GM23338 (cell line): Measurements from ENCODE around the gene DUS4L. TPM values are rescaled to one million over a fixed set of nuclear protein-coding genes. Genes with fewer than 3 reads are reported as not detected.

Source experiments
- ATAC-seq: fragments of 200-7000 bp; cut with Tn5 transposase; 3 replicates; pipeline ENCODE4 v1.9.1; 2020
- DNase-seq: peaks from one replicate; pipeline ENCODE4 v3.0.0-alpha.2; 2015; ENCODE audit warnings: low spot score
- H2AFZ ChIP-seq: fragments of 200-600 bp; sonication (generic); 2 replicates; pipeline ENCODE4 v1.8.0; 2016; ENCODE audit warnings: antibody characterized with exemption, mild to moderate bottlenecking, moderate library complexity
- H3F3A ChIP-seq: fragments of 200-600 bp; sonication (generic); replicated peaks from 2 replicates; pipeline ENCODE4 v1.8.0; 2017; ENCODE audit warnings: antibody characterized with exemption, mixed run types, low read depth
- H3K27ac ChIP-seq: fragments of 200-600 bp; sonication (generic); 2 replicates; pipeline ENCODE4 v1.6.1; 2016; ENCODE audit warnings: low read depth
- H3K27me3 ChIP-seq: fragments of 200-600 bp; sonication (generic); 2 replicates; pipeline ENCODE4 v1.8.0; 2016; ENCODE audit warnings: mild to moderate bottlenecking, mixed run types, moderate library complexity; ENCODE audit not compliant: insufficient read depth
- H3K36me3 ChIP-seq: fragments of 200-600 bp; sonication (generic); 2 replicates; pipeline ENCODE4 v1.8.0; 2016; ENCODE audit warnings: mild to moderate bottlenecking; ENCODE audit not compliant: insufficient read depth
- H3K4me1 ChIP-seq: fragments of 200-600 bp; sonication (generic); 2 replicates; pipeline ENCODE4 v1.8.0; 2016; ENCODE audit warnings: mild to moderate bottlenecking, moderate library complexity; ENCODE audit not compliant: insufficient read depth
- H3K4me2 ChIP-seq: fragments of 200-600 bp; sonication (generic); 2 replicates; pipeline ENCODE4 v1.7.1; 2017; ENCODE audit warnings: mixed run types
- H3K4me3 ChIP-seq: fragments of 200-600 bp; sonication (generic); 2 replicates; pipeline ENCODE4 v1.6.1; 2016; ENCODE audit warnings: mixed run types
- H3K79me2 ChIP-seq: fragments of 200-600 bp; sonication (generic); replicated peaks from 2 replicates; pipeline ENCODE4 v1.8.0; 2017; ENCODE audit warnings: mild to moderate bottlenecking; ENCODE audit not compliant: insufficient read depth
- H3K9me2 ChIP-seq: fragments of 200-600 bp; sonication (generic); 2 replicates; pipeline ENCODE4 v1.8.0; 2017; ENCODE audit not compliant: insufficient read depth
- H4K20me1 ChIP-seq: fragments of 200-600 bp; sonication (generic); replicated peaks from 2 replicates; pipeline ENCODE4 v1.8.0; 2017; ENCODE audit warnings: mild to moderate bottlenecking; ENCODE audit not compliant: insufficient read depth
- H3K27ac Mint-ChIP-seq: 2 replicates; pipeline ENCODE4 v1.8.0; 2020; ENCODE audit warnings: inconsistent platforms, mild to moderate bottlenecking, moderate library complexity, mixed read lengths
- H3K27me3 Mint-ChIP-seq: 3 replicates; pipeline ENCODE4 v1.8.0; 2022; ENCODE audit warnings: low read depth, mild to moderate bottlenecking, moderate library complexity, mixed read lengths, inconsistent platforms; ENCODE audit not compliant: insufficient read depth, poor library complexity
- H3K36me3 Mint-ChIP-seq: 3 replicates; pipeline ENCODE4 v1.8.0; 2021; ENCODE audit warnings: low read depth, mild to moderate bottlenecking, inconsistent platforms, moderate library complexity, mixed read lengths
- H3K4me1 Mint-ChIP-seq: 3 replicates; pipeline ENCODE4 v1.8.0; 2020; ENCODE audit warnings: mild to moderate bottlenecking, inconsistent platforms, mixed read lengths
- H3K4me3 Mint-ChIP-seq: 3 replicates; pipeline ENCODE4 v1.8.0; 2021; ENCODE audit warnings: moderate library complexity, mild to moderate bottlenecking, inconsistent platforms, mixed read lengths
- H3K9me3 Mint-ChIP-seq: 3 replicates; pipeline ENCODE4 v1.8.0; 2020; ENCODE audit warnings: moderate library complexity, mild to moderate bottlenecking, inconsistent platforms, mixed read lengths
- CREB1 ChIP-seq: fragments of 250-450 bp; sonication (Bioruptor Pico); IDR thresholded peaks from 2 replicates; pipeline ENCODE4 v1.5.0; 2020; ENCODE audit warnings: low read depth, mild to moderate bottlenecking, moderate library complexity
- CTCF ChIP-seq, 2 experiments: fragments of 200-600 bp in 1 of 2; sonication (generic) in 1 of 2; conservative IDR thresholded peaks; 2 replicates each; pipeline versions ENCODE4 v1.5.1 to v1.6.1; 2016 to 2017; ENCODE audit warnings: antibody characterized with exemption in 2 of 2, low read depth in 2 of 2, mild to moderate bottlenecking in 2 of 2, moderate library complexity in 1 of 2
- ETS1 ChIP-seq: IDR thresholded peaks from 2 replicates; pipeline ENCODE4 v1.6.1; 2016; ENCODE audit warnings: antibody characterized with exemption
- EZH2 ChIP-seq: fragments of 200-600 bp; sonication (generic); IDR thresholded peaks from one replicate; pipeline ENCODE4 v1.8.0; 2017; ENCODE audit warnings: antibody characterized with exemption, mild to moderate bottlenecking, low read depth; ENCODE audit not compliant: unreplicated experiment
- JUNB ChIP-seq: IDR thresholded peaks from one replicate; pipeline ENCODE4 v1.6.1; 2016; ENCODE audit warnings: antibody characterized with exemption; ENCODE audit not compliant: unreplicated experiment
- NANOG ChIP-seq: IDR thresholded peaks from 2 replicates; pipeline ENCODE4 v1.6.1; 2016; ENCODE audit warnings: antibody characterized with exemption, borderline replicate concordance
- POLR2AphosphoS5 ChIP-seq: IDR thresholded peaks from 2 replicates; pipeline ENCODE4 v1.6.1; 2016; ENCODE audit warnings: antibody characterized with exemption, low read depth
- STAT1 ChIP-seq: IDR thresholded peaks from one replicate; pipeline ENCODE4 v1.6.1; 2016; ENCODE audit warnings: antibody characterized with exemption; ENCODE audit not compliant: unreplicated experiment
- ZNF114 ChIP-seq: fragments of 250-450 bp; sonication (Bioruptor Pico); IDR thresholded peaks from 2 replicates; pipeline ENCODE4 v1.5.0; 2020; ENCODE audit warnings: mild to moderate bottlenecking, moderate library complexity
- ZNF331 ChIP-seq: fragments of 250-450 bp; sonication (Bioruptor Pico); IDR thresholded peaks from 2 replicates; pipeline ENCODE4 v1.5.0; 2020; ENCODE audit warnings: low read depth, mild to moderate bottlenecking, moderate library complexity
- polyA plus RNA-seq: library from polyadenylated mRNA; unstranded; fragments of >200 nt; fragmentation: Nextera tagmentation; extraction: Ambion mirVana; gene quantifications from 2 replicates; pipeline ENCODE4 v1.2.1, GENCODE V29; 2016
- total RNA-seq: library from RNA; depleted of rRNA; stranded (reverse); fragments of >200 nt; shearing (Covaris generic); gene quantifications from 2 replicates; pipeline ENCODE4 v1.2.3, GENCODE V29; 2014

The DUS4L gene
- total and polyA plus RNA-seq, 2 experiments from 2014 or later = 16.7 to 22.9 TPM

- H3K9me2 ChIP-seq = no peaks in the 10 kb centered on the region
- no peaks in the 10 kb centered on the region for H3K36me3 ChIP-seq
- ATAC-seq = no peak
- H3F3A ChIP-seq = no peaks in the 10 kb centered on the region
- H4K20me1 ChIP-seq = no peaks in the 10 kb centered on the region; the same call in 1 of the 2 replicates
- H3K4me2 ChIP-seq = no peak overlapping the region
- TF ChIP-seq STAT1 = no peak
- TF ChIP-seq ETS1 = no peak
- TF ChIP-seq CTCF (conservative IDR thresholded peaks at IDR 0.05; ENCODE audit: low read depth in 2 of 2) = no peak
- no peak for TF ChIP-seq CREB1
- no peak for TF ChIP-seq ZNF331 (CRISPR knock-in tag)
- TF ChIP-seq ZNF114 (CRISPR knock-in tag) = no peak
- TF ChIP-seq JUNB = no peak
- no peak overlapping the region for H3K4me3 ChIP-seq
- DNase-seq = no peak
- H3K27ac ChIP-seq = no peak overlapping the region
- H2AFZ ChIP-seq = no peak overlapping the region
- Mint-ChIP-seq H3K4me1 (peaks cover 6% of the 10 kb centered on the region), H3K27me3 (peaks cover 3% of the 10 kb centered on the region), H3K36me3 (peaks cover 12% of the 10 kb centered on the region), H3K9me3 (peaks cover 3% of the 10 kb centered on the region; the same call in 2 of the 3 replicates), H3K4me3 (no peak overlapping the region), H3K27ac (no peak overlapping the region)
- H3K4me1 ChIP-seq = no peaks in the 10 kb centered on the region
- no peaks in the 10 kb centered on the region for H3K79me2 ChIP-seq
- no peaks in the 10 kb centered on the region for H3K27me3 ChIP-seq
Observed at GRCh38 chr7:107592361-107593024, 28.7 kb downstream of the DUS4L start.

- no peak for DNase-seq
- Mint-ChIP-seq H3K4me1 (peaks cover 6% of the 10 kb centered on the region), H3K27ac (no peak overlapping the region), H3K4me3 (no peak overlapping the region), H3K9me3 (peaks cover 3% of the 10 kb centered on the region; the same call in 2 of the 3 replicates), H3K36me3 (peaks cover 12% of the 10 kb centered on the region), H3K27me3 (peaks cover 3% of the 10 kb centered on the region)
- H4K20me1 ChIP-seq = no peaks in the 10 kb centered on the region; the same call in 1 of the 2 replicates
- H3K4me2 ChIP-seq = no peak overlapping the region
- no peaks in the 10 kb centered on the region for H3F3A ChIP-seq
- no peak overlapping the region for H2AFZ ChIP-seq
- H3K36me3 ChIP-seq = no peaks in the 10 kb centered on the region
- no peaks in the 10 kb centered on the region for H3K27me3 ChIP-seq
- no peak overlapping the region for H3K27ac ChIP-seq
- no peaks in the 10 kb centered on the region for H3K79me2 ChIP-seq
- H3K4me3 ChIP-seq = no peak overlapping the region
- H3K9me2 ChIP-seq = no peaks in the 10 kb centered on the region
- H3K4me1 ChIP-seq = no peaks in the 10 kb centered on the region
- ATAC-seq = no peak
- TF ChIP-seq NANOG (no peak), CTCF (conservative IDR thresholded peaks at IDR 0.05; ENCODE audit: low read depth in 2 of 2) (no peak), EZH2 (no peak), ZNF331 (CRISPR knock-in tag) (no peak), POLR2AphosphoS5 (no peak)
Observed at GRCh38 chr7:107593025-107593410, 29.2 kb downstream of the DUS4L start.
